ENCODE measurements around the gene TRDN.
"Not testable (repeated sequence)": the region's sequence is repeated elsewhere in the genome, so short reads cannot be mapped to it uniquely, and the experiment has no call there.

TRDN gene

DNA sequence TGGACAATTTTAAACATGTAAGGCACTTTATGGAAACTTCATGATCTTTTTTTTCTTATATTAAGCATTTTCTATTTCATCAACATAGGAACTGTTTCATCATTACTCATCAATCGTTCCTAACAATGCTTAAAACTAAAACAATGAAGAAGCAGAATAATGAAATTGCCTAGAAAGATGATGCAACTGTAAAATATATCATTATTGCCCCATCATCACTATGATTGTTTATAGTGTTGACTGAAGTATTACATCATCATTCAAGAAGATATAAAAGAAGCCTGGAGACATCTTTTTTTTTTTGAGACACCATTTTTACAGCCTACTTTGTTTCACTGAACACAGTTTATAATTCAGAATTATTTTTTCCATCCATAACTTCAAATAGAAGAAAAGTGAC lies 147.2 kb downstream of the TRDN start:
- no peak for DNase-seq

GRCh38 chr6:123480986-123481385 lies 155.8 kb downstream of the TRDN start:
- no peak for DNase-seq

DNA sequence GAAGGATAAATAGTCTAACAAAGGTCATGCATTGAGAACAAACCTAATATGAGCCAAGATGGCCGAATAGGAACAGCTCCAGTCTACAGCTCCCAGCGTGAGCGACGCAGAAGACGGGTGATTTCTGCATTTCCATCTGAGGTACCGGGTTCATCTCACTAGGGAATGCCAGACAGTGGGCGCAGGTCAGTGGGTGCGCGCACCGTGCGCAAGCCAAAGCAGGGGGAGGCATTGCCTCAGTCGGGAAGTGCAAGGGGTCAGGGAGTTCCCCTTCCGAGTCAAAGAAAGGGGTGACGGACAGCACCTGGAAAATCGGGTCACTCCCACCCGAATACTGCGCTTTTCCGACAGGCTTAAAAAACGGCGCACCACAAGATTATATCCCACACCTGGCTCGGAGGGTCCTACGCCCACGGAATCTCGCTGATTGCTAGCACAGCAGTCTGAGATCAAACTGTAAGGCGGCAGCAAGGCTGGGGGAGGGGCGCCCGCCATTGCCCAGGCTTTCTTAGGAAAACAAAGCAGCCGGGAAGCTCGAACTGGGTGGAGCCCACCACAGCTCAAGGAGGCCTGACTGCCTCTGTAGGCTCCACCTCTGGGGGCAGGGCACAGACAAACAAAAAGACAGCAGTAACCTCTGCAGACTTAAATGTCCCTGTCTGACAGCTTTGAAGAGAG lies 164.6 kb downstream of the TRDN start:
- DNase-seq: not testable (repeated sequence)

- no peak for DNase-seq
Observed at GRCh38 chr6:123467392-123467791, 169.4 kb downstream of the TRDN start.

DNA sequence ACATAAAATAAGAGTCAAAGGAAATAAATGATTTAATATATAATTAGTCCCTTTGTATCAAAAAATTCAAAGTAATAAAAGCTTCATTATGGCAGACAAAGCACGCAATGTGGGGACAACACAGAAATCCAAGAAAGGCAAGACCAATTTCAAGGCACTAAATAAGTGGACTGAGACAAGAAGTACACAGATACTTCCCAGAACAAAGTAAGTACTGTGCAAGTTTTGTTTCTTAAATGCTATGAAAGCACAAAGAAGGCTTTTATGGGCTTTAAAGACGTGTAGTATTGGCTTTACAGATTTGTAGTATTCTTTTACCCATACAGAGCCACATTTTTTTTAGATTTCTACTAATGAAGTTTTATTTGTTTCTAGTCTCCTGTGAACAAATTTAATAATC lies 174.6 kb downstream of the TRDN start:
- DNase-seq: no peak

DNA sequence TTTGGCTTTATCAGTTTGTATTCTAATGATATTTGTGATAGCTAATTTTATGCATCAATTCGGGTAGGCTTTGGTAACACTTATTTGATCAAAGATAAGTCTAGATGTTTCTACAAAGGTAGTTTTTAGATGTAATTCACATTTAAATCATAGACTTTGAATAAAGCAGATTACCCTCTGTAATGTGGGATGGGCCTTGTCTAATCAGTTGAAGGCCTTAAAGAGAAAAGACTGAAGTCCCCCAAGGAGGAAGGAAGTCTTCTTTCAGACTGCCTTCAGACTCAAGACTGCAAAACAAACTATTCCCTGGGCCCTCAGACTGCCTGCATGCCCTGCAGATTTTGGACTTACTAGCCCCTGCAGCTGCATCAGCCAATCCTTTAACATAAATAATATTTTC lies 178.5 kb downstream of the TRDN start:
- no peak for DNase-seq

- DNase-seq: no peak
Observed at GRCh38 chr6:123456836-123457235, 179.9 kb downstream of the TRDN start.

GRCh38 chr6:123454448-123454847 lies 182.3 kb downstream of the TRDN start:
- DNase-seq: no peak

- DNase-seq: not testable (repeated sequence)
Observed at GRCh38 chr6:123453071-123453470, 183.7 kb downstream of the TRDN start.

DNA sequence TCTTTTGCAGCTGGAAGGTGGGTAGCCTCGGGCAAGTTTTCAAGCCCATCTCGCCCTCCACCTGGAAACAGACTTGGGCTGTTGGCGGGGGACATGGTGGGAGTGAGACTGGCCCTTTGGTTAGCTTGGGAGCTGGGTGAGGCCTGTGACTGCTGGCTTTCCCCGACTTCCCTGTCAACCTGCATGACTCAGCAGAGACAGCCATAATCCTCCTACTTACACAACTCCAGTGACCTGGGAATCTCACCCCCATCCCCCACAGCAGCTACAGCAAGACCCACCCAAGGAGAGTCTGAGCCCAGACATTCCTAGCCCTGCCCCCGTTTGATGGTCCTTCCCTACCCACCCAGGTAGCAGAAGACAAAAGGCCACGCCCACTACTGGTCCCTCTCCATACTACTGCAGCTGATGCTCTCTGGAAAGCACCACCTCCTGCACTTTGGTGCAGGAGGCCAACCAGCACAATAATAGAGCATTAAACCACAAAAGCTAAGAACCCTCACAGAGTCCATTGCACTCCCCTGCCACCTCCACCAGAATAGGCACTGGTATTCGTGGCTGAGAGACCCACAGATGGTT lies 188.4 kb downstream of the TRDN start:
- no peak for DNase-seq

- DNase-seq: no peak
Observed at GRCh38 chr6:123447315-123447937, 189.3 kb downstream of the TRDN start.

DNA sequence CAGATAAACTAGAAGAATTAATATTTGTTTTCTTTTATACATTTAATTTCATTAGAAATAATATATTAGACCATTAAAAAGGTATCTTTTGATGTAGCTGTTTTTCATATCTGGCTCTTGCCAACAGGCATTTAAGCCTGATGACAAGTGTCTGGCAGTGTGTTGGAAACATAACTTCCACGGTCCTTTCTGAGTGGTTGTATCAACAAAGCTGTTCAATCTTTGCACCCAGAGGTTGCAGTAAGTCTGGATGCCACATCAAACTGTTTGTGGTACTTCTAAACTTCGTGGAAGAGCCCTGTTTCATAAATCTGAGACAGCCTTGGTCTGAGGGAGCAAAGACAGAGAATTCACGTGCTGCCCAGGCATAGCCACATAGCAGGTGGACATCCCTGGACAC lies 197.4 kb downstream of the TRDN start:
- DNase-seq: no peak

- DNase-seq: no peak
Observed at GRCh38 chr6:123434186-123434585, 202.6 kb downstream of the TRDN start.

DNA sequence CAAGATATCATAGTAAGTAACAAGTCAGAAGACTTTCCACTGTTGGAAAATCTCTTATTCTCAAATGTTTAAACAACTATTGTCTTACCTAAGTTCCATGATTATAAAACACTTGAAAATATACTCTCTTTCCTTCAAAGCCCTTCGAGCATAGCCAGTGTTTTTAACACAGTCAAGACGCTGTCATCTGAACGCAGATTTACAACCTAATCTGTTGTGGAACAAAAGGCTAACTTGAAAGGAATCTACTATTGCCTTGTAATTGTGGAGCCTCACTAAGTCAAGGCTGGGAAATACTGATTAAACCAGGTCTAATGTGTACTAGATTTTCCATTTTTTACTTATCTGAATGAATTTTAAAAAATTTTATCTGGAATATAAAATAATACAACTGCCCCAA lies 205.8 kb downstream of the TRDN start:
- no peak for DNase-seq

- no peak for DNase-seq
Observed at GRCh38 chr6:123427008-123427407, 209.7 kb downstream of the TRDN start.

DNA sequence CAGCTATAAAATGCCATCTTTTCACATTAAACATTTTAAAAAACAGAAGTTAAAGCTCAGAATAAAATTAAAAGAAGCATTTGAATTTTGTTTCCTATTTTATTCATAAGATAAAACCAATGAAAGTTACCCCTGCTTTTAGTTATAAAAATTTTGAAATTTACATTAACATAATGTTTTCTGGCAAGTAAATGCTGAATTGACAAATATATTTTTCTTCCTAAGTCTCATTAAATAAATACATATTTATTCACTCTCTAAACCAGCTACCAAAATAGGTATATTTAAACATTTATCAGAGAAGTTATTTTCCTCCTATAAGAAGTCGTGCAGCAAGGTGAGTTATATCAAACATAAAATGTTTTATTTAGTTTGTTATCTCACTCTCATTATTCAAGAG lies 213.6 kb downstream of the TRDN start:
- DNase-seq: no peak

DNA sequence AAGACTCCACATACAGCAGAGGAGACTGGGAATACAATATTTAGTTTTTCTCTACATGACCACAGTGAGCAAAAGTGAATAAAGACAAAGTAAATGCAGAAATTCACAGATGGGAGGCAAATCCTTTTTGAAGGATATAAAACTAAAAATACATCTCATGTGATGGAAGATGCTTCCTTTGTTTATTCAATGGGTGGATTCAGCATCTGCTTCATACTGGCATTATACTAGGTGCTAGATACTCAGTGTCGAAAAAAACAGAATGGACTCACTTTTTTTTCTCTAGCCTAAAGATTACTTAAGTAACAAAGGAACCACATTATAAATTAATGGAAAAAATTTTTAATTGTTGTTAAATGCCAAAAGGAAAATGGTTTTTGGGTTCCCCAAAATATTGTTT lies 216.2 kb downstream of the TRDN start:
- no peak for DNase-seq

- DNase-seq: no peak
Observed at GRCh38 chr6:123418071-123418470, 218.7 kb downstream of the TRDN start.

DNA sequence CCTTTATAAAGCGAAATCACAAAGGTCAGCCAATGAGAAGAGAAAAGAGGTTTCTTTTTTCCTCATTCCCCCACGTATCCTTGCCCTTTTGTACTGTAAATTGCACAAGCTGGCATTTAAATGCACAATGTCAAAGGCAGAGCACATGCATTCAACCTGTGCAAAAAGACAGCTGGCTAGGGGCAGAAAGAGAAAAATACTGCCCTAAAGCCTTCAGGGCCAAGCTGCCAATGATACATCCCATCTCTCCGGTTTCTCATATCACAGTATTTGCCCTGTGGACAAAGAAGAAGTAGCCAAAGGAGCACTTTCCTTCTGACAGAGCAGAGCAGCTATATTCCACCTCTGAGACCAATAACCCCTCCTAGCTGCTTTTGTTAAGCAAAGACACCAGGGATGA lies 219.2 kb downstream of the TRDN start:
- no peak for DNase-seq

DNA sequence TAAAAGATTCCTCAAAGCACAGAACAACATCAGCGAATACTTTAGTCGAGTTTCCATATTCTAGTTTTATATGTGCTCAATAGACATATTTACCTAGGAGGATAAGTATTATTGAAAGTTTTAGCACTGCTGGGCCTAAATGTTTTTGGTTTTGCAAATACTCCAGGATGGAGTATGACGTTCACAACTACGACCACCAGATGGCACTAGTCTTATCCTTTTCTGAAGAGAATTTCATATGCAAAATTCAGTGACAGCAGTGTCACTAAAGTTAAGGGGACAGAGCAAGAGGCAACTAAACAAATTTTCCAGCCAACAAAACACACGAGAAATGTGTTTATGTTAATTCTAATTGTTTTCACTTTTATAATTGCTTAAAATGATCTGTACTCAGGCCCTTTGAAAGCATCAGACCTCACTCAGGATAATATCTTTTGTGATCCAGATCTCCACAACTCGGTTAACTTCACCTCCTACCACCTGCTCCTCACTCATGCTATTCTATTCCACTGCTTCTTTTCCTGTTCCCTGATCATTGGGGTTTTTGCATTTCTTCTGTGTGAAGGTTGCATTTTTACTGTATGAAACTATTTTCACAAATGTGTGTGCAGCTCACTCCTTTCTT lies 220.8 kb downstream of the TRDN start:
- DNase-seq: no peak

GRCh38 chr6:123404975-123405374 lies 231.8 kb downstream of the TRDN start:
- no peak for DNase-seq

DNA sequence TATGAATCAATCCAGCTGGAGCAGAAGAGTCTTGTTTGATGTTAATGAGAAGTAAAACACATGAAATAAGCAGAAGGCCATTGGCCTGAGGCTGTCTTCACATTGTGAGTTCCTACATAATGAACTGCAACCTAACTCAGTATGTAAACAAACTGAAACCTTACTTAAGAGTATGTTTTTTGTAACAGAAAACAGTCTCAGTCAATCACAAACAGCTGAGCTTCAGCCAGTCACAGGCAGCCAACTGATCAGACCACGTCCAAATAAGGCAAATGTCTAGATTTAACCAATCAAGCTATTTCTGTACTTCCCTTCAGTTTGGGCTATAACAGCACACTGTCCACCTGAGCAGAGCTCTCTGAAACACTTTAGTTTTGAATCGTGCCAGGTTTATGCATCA lies 234.7 kb downstream of the TRDN start:
- DNase-seq: no peak

GRCh38 chr6:123398072-123398471 lies 238.7 kb downstream of the TRDN start:
- DNase-seq: no peak

DNA sequence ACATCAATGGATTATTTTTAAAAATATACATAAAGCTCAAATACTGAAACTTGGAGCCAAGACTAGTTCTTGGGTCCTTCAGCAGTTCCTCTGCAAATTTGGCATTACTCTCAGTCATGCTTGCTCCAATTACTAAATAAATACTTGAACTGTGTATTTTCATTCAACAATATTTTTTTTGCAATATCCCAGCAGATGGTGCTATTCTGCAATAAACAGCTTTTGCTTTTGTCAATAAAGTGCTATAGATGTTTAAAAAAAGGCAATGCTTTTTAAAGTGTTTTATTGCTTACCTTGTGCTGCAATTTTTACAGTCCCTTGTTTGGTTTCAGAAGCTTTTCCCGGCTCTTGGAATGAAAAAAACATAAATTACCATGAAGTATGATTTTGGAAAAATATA lies 243.4 kb downstream of the TRDN start:
- no peak for DNase-seq

Data from activated effector memory CD4-positive, alpha-beta T cell treated with Interleukin-2 at 50 U/mL for 16 hours (primary cell).